HTR-8/SVneo (cell line): ENCODE data around the gene TRIM26.
"Not testable (repeated sequence)": the region's sequence is repeated elsewhere in the genome, so short reads cannot be mapped to it uniquely, and the experiment has no call there.

Experiments
- DNase-seq: peaks from one replicate; pipeline ENCODE4 v3.0.0; 2011; ENCODE audit warnings: low spot score, mixed read lengths; ENCODE audit not compliant: insufficient read length
- FAIRE-seq: peaks from 2 replicates; lab custom pipeline; 2011; peaks lifted over from hg19 to GRCh38; lab: Jason Lieb, UNC

The TRIM26 gene

GRCh38 chr6:30178837-30179236 lies 34.4 kb downstream of the TRIM26 start:
- no peak for FAIRE-seq
- DNase-seq: no peak

- no peak for FAIRE-seq
Observed at GRCh38 chr6:30175765-30176164, 37.4 kb downstream of the TRIM26 start.

GRCh38 chr6:30172681-30173080 lies 40.5 kb downstream of the TRIM26 start:
- no peak for DNase-seq
- FAIRE-seq: no peak

More at GRCh38 chr6:30175765-30176164, 37.4 kb downstream of the TRIM26 start:
- DNase-seq: no peak

- DNase-seq: no peak
- no peak for FAIRE-seq
Observed at GRCh38 chr6:30171677-30172471, 41.3 kb downstream of the TRIM26 start.

- no peak for FAIRE-seq
- peak; percentile 65 for DNase-seq
Observed at GRCh38 chr6:30169658-30170614, 43.3 kb downstream of the TRIM26 start.

GRCh38 chr6:30168741-30169140 lies 44.5 kb downstream of the TRIM26 start:
- FAIRE-seq: no peak
- DNase-seq: no peak

GRCh38 chr6:30167101-30167500 lies 46.1 kb downstream of the TRIM26 start:
- no peak for FAIRE-seq
- DNase-seq: no peak

GRCh38 chr6:30165238-30165637 lies 48.0 kb downstream of the TRIM26 start:
- not testable (repeated sequence) for DNase-seq, FAIRE-seq

GRCh38 chr6:30164714-30165113 lies 48.5 kb downstream of the TRIM26 start:
- no peak for FAIRE-seq

GRCh38 chr6:30163918-30164654 lies 49.1 kb downstream of the TRIM26 start:
- FAIRE-seq: no peak
- DNase-seq: no peak

More at GRCh38 chr6:30164714-30165113, 48.5 kb downstream of the TRIM26 start:
- no peak for DNase-seq

- no peak for DNase-seq
Observed at GRCh38 chr6:30163090-30163917, 49.9 kb downstream of the TRIM26 start, which contains the start of gene TRIM15. Gene TRIM15, plus strand, starts transcription at chr6:30163546. Its CDS starts 139 bp downstream, at chr6:30163685.

GRCh38 chr6:30162265-30163089 lies 50.7 kb downstream of the TRIM26 start:
- no peak for FAIRE-seq
- DNase-seq: no peak

More at GRCh38 chr6:30163090-30163917, 49.9 kb downstream of the TRIM26 start, which contains the start of gene TRIM15:
- no peak for FAIRE-seq

GRCh38 chr6:30160785-30161531 lies 52.2 kb downstream of the TRIM26 start, which contains the start of gene TRIM10:
Gene TRIM10, minus strand, starts transcription at chr6:30161211. Its CDS starts 353 bp downstream, at chr6:30160858.
- FAIRE-seq: no peak

GRCh38 chr6:30160008-30160784 lies 53.0 kb downstream of the TRIM26 start:
- no peak for DNase-seq
- FAIRE-seq: no peak

More at GRCh38 chr6:30160785-30161531, 52.2 kb downstream of the TRIM26 start, which contains the start of gene TRIM10:
- DNase-seq: no peak

GRCh38 chr6:30158475-30159040 lies 54.6 kb downstream of the TRIM26 start:
- no peak for DNase-seq
- no peak for FAIRE-seq

- no peak for DNase-seq
- FAIRE-seq: no peak
Observed at GRCh38 chr6:30157999-30158398, 55.2 kb downstream of the TRIM26 start.
